Endothelial cell of umbilical vein (primary cell): ENCODE measurements around the gene LITAFD.

Experiments
- EZH2 ChIP-seq: IDR thresholded peaks from 2 replicates; pipeline ENCODE4 v1.6.1; 2012; ENCODE audit warnings: borderline replicate concordance, low read depth, mild to moderate bottlenecking, moderate library complexity, low read length, inconsistent platforms; ENCODE audit not compliant: severe bottlenecking
- POLR2A ChIP-seq: IDR thresholded peaks from 2 replicates; pipeline ENCODE4 v1.6.1; 2012; ENCODE audit warnings: low read depth, mild to moderate bottlenecking, control low read depth, low read length
- POLR2AphosphoS5 ChIP-seq: IDR thresholded peaks from 2 replicates; pipeline ENCODE4 v1.6.1; 2012; ENCODE audit warnings: low read depth, mild to moderate bottlenecking, control low read depth, low read length, moderate library complexity; ENCODE audit not compliant: insufficient read depth
- TF ChIP-seq, protein P1 (sequence below), 2 donors: IDR thresholded peaks; 1 replicate in 1 of 2; 2 replicates in 1 of 2; pipeline ENCODE4 v1.5.1; 2011; ENCODE audit warnings: low read length in 2 of 2, mild to moderate bottlenecking in 2 of 2, moderate library complexity in 2 of 2, control low read depth in 1 of 2, inconsistent platforms in 1 of 2, low read depth in 1 of 2; ENCODE audit not compliant: insufficient read depth in 1 of 2; ENCODE audit errors: extremely low read depth in 1 of 2

DNA sequence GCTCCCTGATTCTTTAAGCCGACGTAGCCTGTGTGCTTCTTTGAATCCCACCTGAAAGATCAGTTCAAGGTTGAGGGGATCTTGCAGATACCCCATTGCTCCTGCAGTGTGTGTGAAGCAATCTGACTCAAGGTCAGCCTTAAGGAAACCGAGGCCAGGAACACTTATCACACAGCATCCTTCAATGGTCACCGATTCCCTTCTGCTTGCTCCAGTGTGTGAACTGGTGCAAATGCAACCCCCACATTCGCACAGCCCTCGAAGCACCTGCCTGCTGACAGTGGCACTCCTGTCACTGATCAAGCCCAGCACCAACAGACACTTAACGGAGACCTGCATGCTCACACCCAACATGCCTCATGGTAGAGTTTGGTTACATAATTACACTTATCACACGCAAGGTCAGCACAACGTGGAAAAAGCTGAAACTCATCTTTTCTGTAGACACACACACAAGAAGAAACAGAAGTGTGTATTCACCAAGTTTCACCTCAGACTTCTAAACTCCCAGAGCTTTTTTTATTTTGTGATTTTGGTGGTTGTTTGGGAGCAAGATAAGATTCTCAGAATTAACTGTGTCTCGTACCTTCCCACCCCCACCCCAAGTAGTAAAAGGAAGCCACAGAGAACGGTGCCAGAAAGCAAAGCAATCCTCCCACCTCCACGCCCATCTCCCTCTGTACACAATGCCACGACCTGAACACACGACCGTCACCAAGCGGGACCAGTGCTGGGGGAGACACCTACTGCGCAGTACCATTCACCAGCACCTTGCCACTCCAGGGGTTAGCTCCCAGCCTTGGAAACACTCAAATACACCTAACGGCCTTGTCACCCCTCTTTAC, 37.2 kb downstream of the LITAFD start:
- TF ChIP-seq EZH2 = no peak
- TF ChIP-seq, protein P1, sequence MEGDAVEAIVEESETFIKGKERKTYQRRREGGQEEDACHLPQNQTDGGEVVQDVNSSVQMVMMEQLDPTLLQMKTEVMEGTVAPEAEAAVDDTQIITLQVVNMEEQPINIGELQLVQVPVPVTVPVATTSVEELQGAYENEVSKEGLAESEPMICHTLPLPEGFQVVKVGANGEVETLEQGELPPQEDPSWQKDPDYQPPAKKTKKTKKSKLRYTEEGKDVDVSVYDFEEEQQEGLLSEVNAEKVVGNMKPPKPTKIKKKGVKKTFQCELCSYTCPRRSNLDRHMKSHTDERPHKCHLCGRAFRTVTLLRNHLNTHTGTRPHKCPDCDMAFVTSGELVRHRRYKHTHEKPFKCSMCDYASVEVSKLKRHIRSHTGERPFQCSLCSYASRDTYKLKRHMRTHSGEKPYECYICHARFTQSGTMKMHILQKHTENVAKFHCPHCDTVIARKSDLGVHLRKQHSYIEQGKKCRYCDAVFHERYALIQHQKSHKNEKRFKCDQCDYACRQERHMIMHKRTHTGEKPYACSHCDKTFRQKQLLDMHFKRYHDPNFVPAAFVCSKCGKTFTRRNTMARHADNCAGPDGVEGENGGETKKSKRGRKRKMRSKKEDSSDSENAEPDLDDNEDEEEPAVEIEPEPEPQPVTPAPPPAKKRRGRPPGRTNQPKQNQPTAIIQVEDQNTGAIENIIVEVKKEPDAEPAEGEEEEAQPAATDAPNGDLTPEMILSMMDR (IDR thresholded peaks at IDR 0.05; ENCODE audit: extremely low read depth in 1 of 2, insufficient read depth in 1 of 2, low read depth in 1 of 2, low read length in 2 of 2) = no peak
- no peak for TF ChIP-seq POLR2A
- TF ChIP-seq POLR2AphosphoS5 = no peak
